Loucy (cell line): ENCODE results near the gene AGAP1.

Experiments
- H2AFZ ChIP-seq: fragments of 200-600 bp; sonication (generic); 2 replicates; pipeline ENCODE4 v1.6.0; 2016; ENCODE audit warnings: antibody characterized with exemption, mild to moderate bottlenecking, low read length, moderate library complexity
- H3F3A ChIP-seq: fragments of 200-600 bp; 2 replicates; pipeline ENCODE4 v1.6.0; 2016; ENCODE audit warnings: antibody characterized with exemption, low read depth, mild to moderate bottlenecking
- H3K27me3 ChIP-seq: fragments of 200-600 bp; sonication (generic); 2 replicates; pipeline ENCODE4 v1.6.1; 2014; ENCODE audit warnings: low read length, mild to moderate bottlenecking; ENCODE audit not compliant: insufficient read depth, poor library complexity, severe bottlenecking
- H3K36me3 ChIP-seq: fragments of 200-600 bp; sonication (generic); 2 replicates; pipeline ENCODE4 v1.6.1; 2016; ENCODE audit warnings: low read length; ENCODE audit not compliant: insufficient read depth
- H3K4me1 ChIP-seq: fragments of 200-600 bp; sonication (generic); 2 replicates; pipeline ENCODE4 v1.5.1; 2014; ENCODE audit warnings: low read length, mild to moderate bottlenecking; ENCODE audit not compliant: insufficient read depth, poor library complexity, severe bottlenecking
- H3K4me2 ChIP-seq: fragments of 200-600 bp; sonication (generic); 2 replicates; pipeline ENCODE4 v1.6.0; 2014; ENCODE audit warnings: antibody characterized with exemption, low read length, low read depth, mild to moderate bottlenecking; ENCODE audit not compliant: poor library complexity, severe bottlenecking
- H3K4me3 ChIP-seq: fragments of 200-600 bp; sonication (generic); 2 replicates; pipeline ENCODE4 v1.5.1; 2014; ENCODE audit warnings: low read length, mild to moderate bottlenecking, mixed read lengths; ENCODE audit not compliant: poor library complexity, severe bottlenecking
- H3K79me2 ChIP-seq: fragments of 200-600 bp; sonication (generic); 2 replicates; pipeline ENCODE4 v1.6.1; 2014; ENCODE audit warnings: low read length; ENCODE audit not compliant: insufficient read depth
- H3K9ac ChIP-seq: fragments of 200-600 bp; sonication (generic); 2 replicates; pipeline ENCODE4 v1.6.0; 2014; ENCODE audit warnings: mild to moderate bottlenecking, low read depth, low read length, moderate library complexity; ENCODE audit not compliant: poor library complexity, severe bottlenecking
- H3K9me2 ChIP-seq: fragments of 200-600 bp; sonication (generic); replicated peaks from 2 replicates; pipeline ENCODE4 v1.6.1; 2016; ENCODE audit warnings: low read depth, low read length, mixed read lengths
- H3K9me3 ChIP-seq: fragments of 200-600 bp; sonication (generic); 2 replicates; pipeline ENCODE4 v1.6.1; 2014; ENCODE audit warnings: mild to moderate bottlenecking, antibody characterized with exemption, low read length, low read depth; ENCODE audit not compliant: insufficient read depth
- H4K20me1 ChIP-seq: fragments of 200-600 bp; sonication (generic); 2 replicates; pipeline ENCODE4 v1.6.0; 2014; ENCODE audit warnings: antibody characterized with exemption, low read length, mild to moderate bottlenecking; ENCODE audit not compliant: insufficient read depth, poor library complexity, severe bottlenecking
- EZH2phosphoT487 ChIP-seq: fragments of 200-600 bp; IDR thresholded peaks from 2 replicates; pipeline ENCODE4 v1.6.1; 2018; ENCODE audit warnings: antibody characterized with exemption, mild to moderate bottlenecking, moderate library complexity, borderline replicate concordance
- TF ChIP-seq, protein P1 (sequence below): fragments of 200-600 bp; sonication (generic); conservative IDR thresholded peaks from 2 replicates; pipeline ENCODE4 v1.5.1; 2014; ENCODE audit warnings: mild to moderate bottlenecking, antibody characterized with exemption, low read length

AGAP1 gene

DNA sequence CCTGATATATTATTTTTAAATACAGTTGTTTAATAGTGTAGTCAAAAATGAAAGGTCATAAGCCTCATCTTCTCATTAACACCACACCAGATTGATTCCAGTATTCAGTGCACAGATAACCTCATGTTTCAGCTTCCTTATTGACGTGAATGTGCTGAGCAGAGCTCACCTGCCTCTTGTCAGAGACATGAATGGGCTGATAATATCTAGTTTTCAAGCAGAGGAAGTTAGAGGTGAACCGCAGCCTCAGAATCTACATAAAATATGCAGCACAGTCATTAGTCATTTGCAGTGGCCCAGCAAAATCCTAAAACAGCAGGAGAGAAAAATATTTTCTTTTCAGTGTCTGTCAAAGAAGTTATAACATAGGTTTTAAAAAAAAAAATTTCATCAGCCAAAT, 458.1 kb downstream of the AGAP1 start:
- Histone ChIP-seq H3K4me1 (peaks cover 9% of the 10 kb centered on the region), H3K79me2 (no peaks in the 10 kb centered on the region), H3F3A (no peaks in the 10 kb centered on the region), H3K9ac (no peak overlapping the region), H3K4me3 (no peak overlapping the region), H3K27me3 (no peaks in the 10 kb centered on the region), H3K9me2 (no peaks in the 10 kb centered on the region), H3K4me2 (no peak overlapping the region), H3K9me3 (no peaks in the 10 kb centered on the region), H2AFZ (no peak overlapping the region), H4K20me1 (peaks cover 12% of the 10 kb centered on the region), H3K36me3 (no peaks in the 10 kb centered on the region)
- TF ChIP-seq, protein P1, sequence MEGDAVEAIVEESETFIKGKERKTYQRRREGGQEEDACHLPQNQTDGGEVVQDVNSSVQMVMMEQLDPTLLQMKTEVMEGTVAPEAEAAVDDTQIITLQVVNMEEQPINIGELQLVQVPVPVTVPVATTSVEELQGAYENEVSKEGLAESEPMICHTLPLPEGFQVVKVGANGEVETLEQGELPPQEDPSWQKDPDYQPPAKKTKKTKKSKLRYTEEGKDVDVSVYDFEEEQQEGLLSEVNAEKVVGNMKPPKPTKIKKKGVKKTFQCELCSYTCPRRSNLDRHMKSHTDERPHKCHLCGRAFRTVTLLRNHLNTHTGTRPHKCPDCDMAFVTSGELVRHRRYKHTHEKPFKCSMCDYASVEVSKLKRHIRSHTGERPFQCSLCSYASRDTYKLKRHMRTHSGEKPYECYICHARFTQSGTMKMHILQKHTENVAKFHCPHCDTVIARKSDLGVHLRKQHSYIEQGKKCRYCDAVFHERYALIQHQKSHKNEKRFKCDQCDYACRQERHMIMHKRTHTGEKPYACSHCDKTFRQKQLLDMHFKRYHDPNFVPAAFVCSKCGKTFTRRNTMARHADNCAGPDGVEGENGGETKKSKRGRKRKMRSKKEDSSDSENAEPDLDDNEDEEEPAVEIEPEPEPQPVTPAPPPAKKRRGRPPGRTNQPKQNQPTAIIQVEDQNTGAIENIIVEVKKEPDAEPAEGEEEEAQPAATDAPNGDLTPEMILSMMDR, result no peak
- TF ChIP-seq EZH2phosphoT487, result no peak

DNA sequence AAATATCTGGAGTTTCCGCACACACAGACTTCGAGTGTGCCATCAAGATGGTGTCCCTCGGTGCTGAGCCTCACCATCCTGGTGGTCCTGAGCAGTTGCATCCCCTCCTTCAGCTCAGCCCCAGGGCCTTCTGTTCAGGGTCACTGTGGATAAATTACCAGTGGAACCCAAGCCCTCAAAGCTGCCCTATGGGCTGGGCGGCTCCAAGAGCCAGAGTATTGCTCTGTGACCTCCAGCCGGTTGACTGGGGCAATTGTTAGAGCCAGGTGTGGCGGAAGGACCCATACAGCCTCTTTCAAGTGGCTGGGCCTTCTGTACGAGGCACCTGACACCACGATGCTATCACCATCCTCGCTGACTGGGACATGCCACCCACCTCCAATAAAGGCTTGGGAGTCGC, 458.9 kb downstream of the AGAP1 start:
- H3K9me2 ChIP-seq, result no peaks in the 10 kb centered on the region
- H4K20me1 ChIP-seq, result peaks cover 12% of the 10 kb centered on the region
- H3K4me1 ChIP-seq, result peaks cover 9% of the 10 kb centered on the region
- H3K79me2 ChIP-seq, result no peaks in the 10 kb centered on the region
- H3K27me3 ChIP-seq, result no peaks in the 10 kb centered on the region
- no peaks in the 10 kb centered on the region for H3F3A ChIP-seq
- H3K4me3 ChIP-seq, result no peak overlapping the region
- no peaks in the 10 kb centered on the region for H3K36me3 ChIP-seq
- no peak overlapping the region for H2AFZ ChIP-seq
- no peaks in the 10 kb centered on the region for H3K9me3 ChIP-seq
- TF ChIP-seq EZH2phosphoT487, result no peak
- TF ChIP-seq, protein P1, result no peak
- no peak overlapping the region for H3K4me2 ChIP-seq
- no peak overlapping the region for H3K9ac ChIP-seq

DNA sequence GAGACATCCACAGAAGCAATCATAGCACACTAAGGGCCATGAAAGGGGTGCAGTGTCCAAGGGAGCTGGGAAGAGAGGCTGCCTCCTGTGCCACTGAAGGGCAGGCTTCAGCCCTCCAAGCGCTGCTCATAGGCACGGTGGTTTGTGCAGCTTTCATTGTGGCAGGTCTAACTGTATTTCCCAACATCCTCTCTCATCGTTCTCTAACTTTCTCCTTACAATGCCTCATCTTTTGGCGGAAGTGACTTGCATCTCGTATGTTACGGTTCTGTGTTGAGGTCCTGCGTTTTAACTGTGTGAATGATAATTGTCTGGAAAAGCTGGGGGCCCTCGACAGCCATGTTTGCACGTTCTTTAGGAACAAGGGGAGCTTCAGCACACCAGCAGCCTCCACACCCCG, 460.4 kb downstream of the AGAP1 start:
- Histone ChIP-seq H3K9ac (no peak overlapping the region), H3K27me3 (no peaks in the 10 kb centered on the region), H3K79me2 (no peaks in the 10 kb centered on the region), H2AFZ (no peak overlapping the region), H3K4me1 (peaks cover 9% of the 10 kb centered on the region), H4K20me1 (peaks cover 12% of the 10 kb centered on the region), H3K9me2 (no peaks in the 10 kb centered on the region), H3F3A (no peaks in the 10 kb centered on the region), H3K9me3 (no peaks in the 10 kb centered on the region), H3K36me3 (no peaks in the 10 kb centered on the region), H3K4me3 (no peak overlapping the region), H3K4me2 (no peak overlapping the region)
- TF ChIP-seq EZH2phosphoT487, result no peak
- TF ChIP-seq, protein P1, result no peak
